Esophagus muscularis mucosa (tissue), 4 donors: Measurements from ENCODE around the gene CEP41. TPM values are rescaled to one million over a fixed set of nuclear protein-coding genes. Genes with fewer than 3 reads are reported as not detected.

ENCODE experiments used
- DNase-seq: peaks from one replicate; pipeline ENCODE4 v3.0.0-alpha.2; 2017; ENCODE audit errors: extremely low spot score
- H3K27ac ChIP-seq, 4 donors: fragments of 200-600 bp; sonication (generic); replicated peaks in 1 of 4; 1 replicate in 3 of 4; 2 replicates in 1 of 4; pipeline ENCODE4 v1.5.1; 2016 to 2019; ENCODE audit warnings: mild to moderate bottlenecking in 1 of 4
- H3K27me3 ChIP-seq, 4 donors: fragments of 200-600 bp; sonication (generic); one replicate each; pipeline versions ENCODE4 v1.5.1 to v1.6.0; 2016 to 2019
- H3K36me3 ChIP-seq, 4 donors: fragments of 200-600 bp; sonication (generic); one replicate each; pipeline ENCODE4 v1.5.1; 2016 to 2019
- H3K4me1 ChIP-seq, 4 donors: fragments of 200-600 bp; sonication (generic); one replicate each; pipeline ENCODE4 v1.5.1; 2016 to 2019
- H3K4me3 ChIP-seq, 4 donors: fragments of 200-600 bp; sonication (generic); 1 replicate in 2 of 4; 2 replicates in 2 of 4; pipeline ENCODE4 v1.5.1; 2016 to 2019; ENCODE audit warnings: mild to moderate bottlenecking in 4 of 4, moderate library complexity in 1 of 4
- H3K9me3 ChIP-seq, 4 donors: fragments of 200-600 bp; sonication (generic); 1 replicate in 3 of 4; 2 replicates in 1 of 4; pipeline ENCODE4 v1.5.1; 2016 to 2019
- EP300 ChIP-seq: sonication (generic); formaldehyde crosslinking; IDR thresholded peaks from one replicate; pipeline ENCODE4 v1.6.1; 2017; ENCODE audit warnings: antibody characterized with exemption
- POLR2A ChIP-seq: fragments of 450-650 bp; IDR thresholded peaks from one replicate; pipeline ENCODE4 v1.6.1; 2017; ENCODE audit warnings: antibody characterized with exemption, moderate library complexity, mild to moderate bottlenecking, low read depth
- POLR2AphosphoS5 ChIP-seq, 2 donors: sonication (generic); formaldehyde crosslinking; IDR thresholded peaks; one replicate each; pipeline ENCODE4 v1.6.1; 2017; ENCODE audit warnings: antibody characterized with exemption in 2 of 2
- WGBS: methylation state at CpG from one replicate; pipeline ENCODE4 v1.1.5; 2018; 5-methylcytosine and 5-hydroxymethylcytosine counted together
- intact Hi-C: fragments of 100-400 bp; cut with DNase I; formaldehyde crosslinking; loops from one replicate; pipeline ENCODE4 v1.15.1; 2023
- total RNA-seq, 4 donors: library from RNA; depleted of rRNA; stranded (reverse); fragments of >200 nt; gene quantifications; one replicate each; pipeline versions ENCODE4 v1.1.0 to v1.2.1, GENCODE V29; 2016
- TF ChIP-seq, protein P1 (sequence below), 3 experiments: fragments of 200-600 bp in 2 of 3; fragments of 450-650 bp in 1 of 3; sonication (generic) in 2 of 3; IDR thresholded peaks; one replicate each; pipeline ENCODE4 v1.5.1; 2017 to 2019; ENCODE audit warnings: antibody characterized with exemption in 3 of 3, mild to moderate bottlenecking in 2 of 3, moderate library complexity in 1 of 3

The CEP41 gene
- total RNA-seq, 4 donors from 2014 or later = 0.83 to 5.9 (median 2.8) TPM

DNA sequence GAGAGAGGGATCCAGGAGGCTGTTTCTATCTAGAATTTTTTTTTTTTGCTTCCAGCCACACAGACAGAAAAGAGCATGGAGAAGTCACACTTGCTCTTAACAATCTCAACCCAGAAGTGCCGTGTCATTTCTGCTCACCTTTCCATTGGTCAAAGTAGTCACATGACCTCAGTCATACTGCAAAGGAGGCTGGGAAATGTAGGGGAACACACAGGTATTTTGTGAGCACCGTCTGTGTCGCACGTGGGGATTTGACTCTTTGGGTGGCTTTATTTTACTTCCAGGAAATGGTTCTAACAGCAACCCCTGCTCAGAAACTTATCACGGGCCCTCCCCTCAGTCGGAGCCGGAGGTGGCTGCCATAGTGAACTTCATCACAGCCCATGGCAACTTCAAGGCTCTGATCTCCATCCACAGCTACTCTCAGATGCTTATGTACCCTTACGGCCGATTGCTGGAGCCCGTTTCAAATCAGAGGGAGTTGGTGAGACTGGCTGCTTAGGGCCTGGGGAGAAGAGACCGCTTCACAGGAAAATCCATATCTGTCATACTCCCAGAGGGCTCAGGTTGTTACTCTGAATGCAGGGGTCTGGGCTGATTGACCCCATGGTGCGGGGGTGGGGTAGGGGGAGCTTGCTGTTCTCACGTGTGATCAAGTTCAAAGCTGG is 73.6 kb downstream of the CEP41 start:
- Histone ChIP-seq H3K9me3 (no peaks in the 10 kb centered on the region), H3K27me3 (no peaks in the 10 kb centered on the region), H3K4me1 (peaks cover 0 to 39% (median 32%) of the 10 kb centered on the region in 4 donors), H3K27ac (no peak overlapping the region), H3K36me3 (no peaks in the 10 kb centered on the region), H3K4me3 (no peak overlapping the region)
- 89% methylated on average over 13 of the region's 13 CpGs for WGBS
- no peak for TF ChIP-seq EP300
- no peak for TF ChIP-seq POLR2AphosphoS5 (IDR thresholded peaks at IDR 0.05)
- TF ChIP-seq POLR2A = no peak
- TF ChIP-seq, protein P1, sequence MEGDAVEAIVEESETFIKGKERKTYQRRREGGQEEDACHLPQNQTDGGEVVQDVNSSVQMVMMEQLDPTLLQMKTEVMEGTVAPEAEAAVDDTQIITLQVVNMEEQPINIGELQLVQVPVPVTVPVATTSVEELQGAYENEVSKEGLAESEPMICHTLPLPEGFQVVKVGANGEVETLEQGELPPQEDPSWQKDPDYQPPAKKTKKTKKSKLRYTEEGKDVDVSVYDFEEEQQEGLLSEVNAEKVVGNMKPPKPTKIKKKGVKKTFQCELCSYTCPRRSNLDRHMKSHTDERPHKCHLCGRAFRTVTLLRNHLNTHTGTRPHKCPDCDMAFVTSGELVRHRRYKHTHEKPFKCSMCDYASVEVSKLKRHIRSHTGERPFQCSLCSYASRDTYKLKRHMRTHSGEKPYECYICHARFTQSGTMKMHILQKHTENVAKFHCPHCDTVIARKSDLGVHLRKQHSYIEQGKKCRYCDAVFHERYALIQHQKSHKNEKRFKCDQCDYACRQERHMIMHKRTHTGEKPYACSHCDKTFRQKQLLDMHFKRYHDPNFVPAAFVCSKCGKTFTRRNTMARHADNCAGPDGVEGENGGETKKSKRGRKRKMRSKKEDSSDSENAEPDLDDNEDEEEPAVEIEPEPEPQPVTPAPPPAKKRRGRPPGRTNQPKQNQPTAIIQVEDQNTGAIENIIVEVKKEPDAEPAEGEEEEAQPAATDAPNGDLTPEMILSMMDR (IDR thresholded peaks at IDR 0.05) = no peak
- intact Hi-C loops = no loop called here
- no peak for DNase-seq

DNA sequence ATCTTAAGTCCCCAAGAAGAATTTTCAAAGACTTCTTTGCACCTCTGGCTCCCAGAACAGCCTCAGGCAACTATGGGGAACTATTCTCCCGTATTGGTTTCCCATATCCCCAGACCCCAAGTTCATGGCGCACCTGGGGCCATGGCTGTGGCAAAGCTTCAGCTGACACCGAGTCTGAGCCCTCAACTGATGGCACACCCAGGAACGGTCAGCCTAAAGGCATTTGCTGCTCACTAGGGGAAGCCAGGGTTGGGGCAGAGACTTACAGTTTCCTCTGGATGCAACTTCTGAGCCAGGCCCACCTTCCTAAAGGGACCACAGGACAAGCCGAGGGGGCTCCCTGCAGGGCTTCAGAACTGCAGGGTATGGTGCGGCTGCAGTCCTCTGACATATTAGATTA is 74.3 kb downstream of the CEP41 start:
- H3K9me3 ChIP-seq = no peaks in the 10 kb centered on the region
- intact Hi-C loops = no loop called here
- H3K4me3 ChIP-seq = no peak overlapping the region
- 91% methylated on average over 5 of the region's 6 CpGs for WGBS
- TF ChIP-seq EP300 = no peak
- TF ChIP-seq, protein P1 (IDR thresholded peaks at IDR 0.05) = no peak
- no peak for TF ChIP-seq POLR2AphosphoS5 (IDR thresholded peaks at IDR 0.05)
- H3K27ac ChIP-seq = no peak overlapping the region
- DNase-seq = no peak
- peaks cover 0 to 32% (median 26%) of the 10 kb centered on the region in 4 donors for H3K4me1 ChIP-seq
- H3K27me3 ChIP-seq = no peaks in the 10 kb centered on the region
- no peaks in the 10 kb centered on the region for H3K36me3 ChIP-seq

DNA sequence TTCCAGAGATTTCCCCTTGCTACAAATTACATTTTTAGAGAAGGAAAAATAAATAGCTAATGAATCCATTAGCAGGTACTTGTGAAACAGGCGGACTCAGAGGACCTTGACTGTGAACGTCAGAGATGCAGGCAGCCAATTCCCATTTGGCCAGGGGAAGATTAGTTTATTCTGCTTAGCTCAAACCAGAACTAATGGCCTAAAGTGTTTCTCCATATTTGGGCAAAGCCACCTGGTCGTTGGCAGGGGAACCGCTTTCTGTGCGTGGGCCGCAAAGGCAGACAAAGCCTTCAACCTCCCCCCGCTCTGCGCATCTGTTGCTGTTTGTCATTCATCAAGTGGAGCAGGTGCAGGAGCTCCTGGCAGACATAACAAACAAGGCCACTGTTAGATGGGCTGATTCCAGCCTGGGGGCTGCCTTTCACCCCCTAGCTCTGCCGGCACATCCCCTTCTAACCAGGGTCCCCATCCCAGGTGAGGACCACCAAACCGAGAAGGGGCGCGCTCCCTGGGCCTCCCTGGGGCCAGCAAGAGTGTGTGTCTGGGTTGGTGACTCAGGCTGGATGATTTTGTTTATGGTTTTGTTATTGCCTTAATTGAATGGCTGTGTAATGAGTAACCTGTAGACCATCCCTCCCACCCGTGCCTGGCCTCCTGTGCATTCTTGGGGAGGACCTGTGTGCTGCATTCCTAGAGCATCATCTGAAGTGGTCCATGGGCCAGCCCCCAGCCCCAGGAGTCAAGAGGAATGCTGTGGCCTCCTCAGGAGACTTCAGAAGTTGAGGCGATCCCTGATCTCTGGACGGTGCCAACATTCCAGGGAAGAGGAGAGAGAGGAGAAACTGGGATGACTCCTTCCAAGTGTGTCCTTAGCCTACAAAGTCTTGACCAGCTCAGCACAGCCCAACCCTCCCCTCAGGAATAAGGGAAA is 75.0 kb downstream of the CEP41 start:
- no peak for DNase-seq
- intact Hi-C loops = no loop called here

DNA sequence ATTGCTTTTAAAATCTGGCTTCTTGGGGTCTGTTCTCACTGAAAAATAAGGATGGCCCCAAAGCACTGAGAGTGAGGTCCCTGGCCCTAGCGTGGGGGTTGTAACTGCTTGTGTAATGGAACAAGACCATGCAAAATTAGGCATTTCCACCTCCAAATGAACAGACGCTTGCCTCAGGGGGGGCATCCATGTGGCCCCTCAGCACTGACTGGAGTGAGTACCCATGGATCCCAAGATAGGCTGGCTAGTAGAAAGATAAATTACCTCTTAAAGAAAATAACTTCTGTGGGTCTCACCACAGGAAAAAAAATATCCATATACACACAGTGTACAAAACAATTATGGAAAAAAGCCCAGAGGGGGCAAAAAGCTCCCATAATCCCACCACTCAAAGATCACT is 75.7 kb downstream of the CEP41 start:
- intact Hi-C loops = no loop called here
- H3K27ac ChIP-seq = no peak overlapping the region
- H3K4me3 ChIP-seq = no peak overlapping the region
- no peaks in the 10 kb centered on the region for H3K36me3 ChIP-seq
- DNase-seq = no peak
- 88% methylated on average over 2 of the region's 2 CpGs for WGBS
- H3K27me3 ChIP-seq = no peaks in the 10 kb centered on the region
- H3K9me3 ChIP-seq = peaks cover 0 to 2% (median 0%) of the 10 kb centered on the region in 4 donors
- TF ChIP-seq, protein P1 (IDR thresholded peaks at IDR 0.05) = no peak
- TF ChIP-seq POLR2AphosphoS5 (IDR thresholded peaks at IDR 0.05) = no peak
- TF ChIP-seq POLR2A = no peak
- TF ChIP-seq EP300 = no peak
- peaks cover 0 to 19% (median 14%) of the 10 kb centered on the region in 4 donors for H3K4me1 ChIP-seq

More for the DNA sequence above, 75.0 kb downstream of the CEP41 start:
- Histone ChIP-seq H3K4me3 (no peak overlapping the region), H3K27me3 (no peaks in the 10 kb centered on the region), H3K27ac (no peak overlapping the region), H3K36me3 (no peaks in the 10 kb centered on the region), H3K4me1 (peaks cover 0 to 26% (median 19%) of the 10 kb centered on the region in 4 donors), H3K9me3 (no peaks in the 10 kb centered on the region)
- TF ChIP-seq POLR2AphosphoS5 (IDR thresholded peaks at IDR 0.05) (no peak), EP300 (no peak), POLR2A (no peak)
- TF ChIP-seq, protein P1 (IDR thresholded peaks at IDR 0.05) = no peak
- 75% methylated on average over 11 of the region's 15 CpGs for WGBS
